Measurements from ENCODE around the gene CGAS.

The CGAS gene

GRCh38 chr6:73452107-73452461, at the start of gene CGAS:
TSS of gene CGAS (minus strand) at chr6:73452297. CDS start at chr6:73452181, 116 bp downstream.
- TF ChIP-seq CTCF (IDR thresholded peaks at IDR 0.05; ENCODE audit: extremely low read depth, missing control alignments): no peak
- DNase-seq (ENCODE audit: low spot score): peak; percentile 83

- DNase-seq (ENCODE audit: low spot score): no peak
- no peak for TF ChIP-seq CTCF (IDR thresholded peaks at IDR 0.05; ENCODE audit: extremely low read depth, missing control alignments)
Measured at GRCh38 chr6:73497915-73498314, 45.8 kb upstream of the CGAS start.

GRCh38 chr6:73491377-73491776, 39.3 kb upstream of the CGAS start:
- DNase-seq (ENCODE audit: low spot score): no peak
- no peak for TF ChIP-seq CTCF (IDR thresholded peaks at IDR 0.05; ENCODE audit: extremely low read depth, missing control alignments)

GRCh38 chr6:73487473-73487872, 35.4 kb upstream of the CGAS start:
- DNase-seq (ENCODE audit: low spot score): no peak
- no peak for TF ChIP-seq CTCF (IDR thresholded peaks at IDR 0.05; ENCODE audit: extremely low read depth, missing control alignments)

- DNase-seq (ENCODE audit: low spot score): no peak
- no peak for TF ChIP-seq CTCF (IDR thresholded peaks at IDR 0.05; ENCODE audit: extremely low read depth, missing control alignments)
Measured at GRCh38 chr6:73484438-73484837, 32.3 kb upstream of the CGAS start.

- TF ChIP-seq CTCF (IDR thresholded peaks at IDR 0.05; ENCODE audit: extremely low read depth, missing control alignments): no peak
- DNase-seq (ENCODE audit: low spot score): no peak
Measured at GRCh38 chr6:73481969-73482368, 29.9 kb upstream of the CGAS start.

- no peak for TF ChIP-seq CTCF (IDR thresholded peaks at IDR 0.05; ENCODE audit: extremely low read depth, missing control alignments)
- no peak for DNase-seq (ENCODE audit: low spot score)
Measured at GRCh38 chr6:73477407-73477806, 25.3 kb upstream of the CGAS start.

All from GM20000 (cell line).